Astrocyte (in vitro differentiated cells and primary cell): ENCODE measurements around the gene MEIS3.

Experiments used
- EZH2 ChIP-seq: IDR thresholded peaks from 2 replicates; pipeline ENCODE4 v1.6.1; 2012; ENCODE audit warnings: mild to moderate bottlenecking, low read length, inconsistent platforms; ENCODE audit not compliant: insufficient read depth
- TF ChIP-seq, protein P1 (sequence below): IDR thresholded peaks from 2 replicates; pipeline ENCODE4 v1.5.1; 2011; ENCODE audit warnings: low read depth, mild to moderate bottlenecking, inconsistent platforms, low read length, moderate library complexity; ENCODE audit not compliant: insufficient read depth

DNA sequence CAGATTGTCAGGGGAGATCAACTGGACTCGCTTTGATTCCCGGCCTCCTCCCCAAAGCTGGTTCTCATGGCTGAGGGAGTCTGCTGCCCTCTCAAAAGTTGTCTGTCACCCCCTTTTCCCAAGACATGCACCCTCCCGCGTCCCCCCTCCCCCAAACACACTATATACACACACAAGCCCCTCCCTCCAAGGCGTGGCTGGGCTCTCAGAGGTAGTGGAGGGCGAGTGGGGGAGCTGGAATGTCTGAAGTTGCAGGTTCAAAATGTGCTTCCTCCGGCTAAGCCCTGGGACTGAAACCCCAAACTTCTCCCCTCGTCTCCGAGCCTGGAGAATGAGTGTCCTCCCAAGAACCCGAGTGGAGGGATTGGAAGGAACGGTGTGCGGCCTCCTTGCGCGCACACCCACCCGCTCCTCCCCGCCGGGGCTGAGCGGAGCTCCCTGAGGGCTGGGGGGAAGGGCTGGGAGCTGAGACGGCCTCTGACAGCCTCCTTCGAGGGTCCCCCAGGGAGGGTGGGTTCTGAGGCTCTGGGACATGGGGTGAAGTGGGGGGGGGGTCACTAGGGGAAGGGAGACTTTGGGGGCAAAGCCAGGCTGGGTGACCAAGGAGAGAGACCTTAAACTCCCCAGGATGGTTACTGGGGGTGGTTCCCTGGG lies 9.9 kb upstream of the MEIS3 start:
- TF ChIP-seq, protein P1, sequence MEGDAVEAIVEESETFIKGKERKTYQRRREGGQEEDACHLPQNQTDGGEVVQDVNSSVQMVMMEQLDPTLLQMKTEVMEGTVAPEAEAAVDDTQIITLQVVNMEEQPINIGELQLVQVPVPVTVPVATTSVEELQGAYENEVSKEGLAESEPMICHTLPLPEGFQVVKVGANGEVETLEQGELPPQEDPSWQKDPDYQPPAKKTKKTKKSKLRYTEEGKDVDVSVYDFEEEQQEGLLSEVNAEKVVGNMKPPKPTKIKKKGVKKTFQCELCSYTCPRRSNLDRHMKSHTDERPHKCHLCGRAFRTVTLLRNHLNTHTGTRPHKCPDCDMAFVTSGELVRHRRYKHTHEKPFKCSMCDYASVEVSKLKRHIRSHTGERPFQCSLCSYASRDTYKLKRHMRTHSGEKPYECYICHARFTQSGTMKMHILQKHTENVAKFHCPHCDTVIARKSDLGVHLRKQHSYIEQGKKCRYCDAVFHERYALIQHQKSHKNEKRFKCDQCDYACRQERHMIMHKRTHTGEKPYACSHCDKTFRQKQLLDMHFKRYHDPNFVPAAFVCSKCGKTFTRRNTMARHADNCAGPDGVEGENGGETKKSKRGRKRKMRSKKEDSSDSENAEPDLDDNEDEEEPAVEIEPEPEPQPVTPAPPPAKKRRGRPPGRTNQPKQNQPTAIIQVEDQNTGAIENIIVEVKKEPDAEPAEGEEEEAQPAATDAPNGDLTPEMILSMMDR, result no peak
- TF ChIP-seq EZH2, result no peak
